GM13977 (cell line): ENCODE data around the gene MYT1.
"Not testable (repeated sequence)": the region's sequence is repeated elsewhere in the genome, so short reads cannot be mapped to it uniquely, and the experiment has no call there.

Experiments
- DNase-seq: peaks from one replicate; pipeline ENCODE4 v3.0.0; 2012; ENCODE audit warnings: low spot score
- in situ Hi-C: fragments of 300-500 bp; cut with MboI; formaldehyde crosslinking; loops from one replicate; pipeline ENCODE4 v1.12.0; 2022; ENCODE audit warnings: low sequenced_read_pairs, low pct_unique_long_range_greater_than_20kb, mixed read lengths, inconsistent platforms; ENCODE audit not compliant: unreplicated experiment
- TF ChIP-seq, protein P1 (sequence below): IDR thresholded peaks from 2 replicates; pipeline ENCODE4 v1.5.1; 2012; ENCODE audit warnings: mild to moderate bottlenecking, control low read depth; ENCODE audit not compliant: insufficient read depth; ENCODE audit errors: extremely low read depth, missing control alignments

Gene MYT1

DNA sequence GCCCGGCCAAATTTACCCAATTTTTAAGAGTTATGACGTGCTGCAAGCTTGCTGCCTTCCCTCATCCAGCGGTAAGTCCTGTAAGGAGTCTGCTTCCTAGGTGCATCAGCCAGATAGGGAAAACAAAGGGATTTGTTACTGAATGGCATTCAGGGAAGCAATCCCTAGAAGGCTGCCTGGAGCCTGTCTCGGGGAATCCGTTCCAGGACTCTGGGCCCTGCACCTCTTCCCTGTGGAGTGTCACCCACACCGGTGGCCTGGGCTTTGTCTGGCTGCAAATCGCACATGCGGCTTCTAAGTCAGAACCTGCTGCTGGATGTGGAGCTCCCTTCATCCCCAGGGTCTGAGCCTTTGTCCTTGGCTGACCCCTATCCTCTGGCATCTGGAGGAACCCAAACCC lies 7.0 kb downstream of the MYT1 start:
- in situ Hi-C loops = no loop called here
- DNase-seq = no peak
- TF ChIP-seq, protein P1, sequence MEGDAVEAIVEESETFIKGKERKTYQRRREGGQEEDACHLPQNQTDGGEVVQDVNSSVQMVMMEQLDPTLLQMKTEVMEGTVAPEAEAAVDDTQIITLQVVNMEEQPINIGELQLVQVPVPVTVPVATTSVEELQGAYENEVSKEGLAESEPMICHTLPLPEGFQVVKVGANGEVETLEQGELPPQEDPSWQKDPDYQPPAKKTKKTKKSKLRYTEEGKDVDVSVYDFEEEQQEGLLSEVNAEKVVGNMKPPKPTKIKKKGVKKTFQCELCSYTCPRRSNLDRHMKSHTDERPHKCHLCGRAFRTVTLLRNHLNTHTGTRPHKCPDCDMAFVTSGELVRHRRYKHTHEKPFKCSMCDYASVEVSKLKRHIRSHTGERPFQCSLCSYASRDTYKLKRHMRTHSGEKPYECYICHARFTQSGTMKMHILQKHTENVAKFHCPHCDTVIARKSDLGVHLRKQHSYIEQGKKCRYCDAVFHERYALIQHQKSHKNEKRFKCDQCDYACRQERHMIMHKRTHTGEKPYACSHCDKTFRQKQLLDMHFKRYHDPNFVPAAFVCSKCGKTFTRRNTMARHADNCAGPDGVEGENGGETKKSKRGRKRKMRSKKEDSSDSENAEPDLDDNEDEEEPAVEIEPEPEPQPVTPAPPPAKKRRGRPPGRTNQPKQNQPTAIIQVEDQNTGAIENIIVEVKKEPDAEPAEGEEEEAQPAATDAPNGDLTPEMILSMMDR = no peak

DNA sequence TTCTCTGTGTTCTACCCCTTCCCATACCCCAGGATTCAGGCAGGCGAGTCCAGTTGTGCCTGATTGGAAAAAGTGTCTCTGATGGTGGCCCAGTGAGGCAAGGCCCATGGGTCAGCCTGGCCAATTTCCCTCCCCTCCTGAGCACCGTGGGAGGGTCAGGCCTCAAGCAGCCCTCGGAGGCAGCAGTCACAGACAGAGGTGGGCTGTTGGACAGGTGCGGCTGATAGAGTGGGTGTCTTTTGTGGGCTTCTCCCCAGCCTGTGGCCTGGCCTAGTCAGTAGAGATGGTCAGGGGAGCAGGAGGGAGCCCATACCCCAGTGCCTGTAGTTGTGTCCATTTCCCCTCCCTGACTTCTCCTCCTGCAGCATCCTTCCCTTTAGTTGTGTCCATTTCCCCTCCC lies 8.9 kb downstream of the MYT1 start:
- no peak for DNase-seq
- TF ChIP-seq, protein P1 = no peak
- in situ Hi-C loops = no loop called here

DNA sequence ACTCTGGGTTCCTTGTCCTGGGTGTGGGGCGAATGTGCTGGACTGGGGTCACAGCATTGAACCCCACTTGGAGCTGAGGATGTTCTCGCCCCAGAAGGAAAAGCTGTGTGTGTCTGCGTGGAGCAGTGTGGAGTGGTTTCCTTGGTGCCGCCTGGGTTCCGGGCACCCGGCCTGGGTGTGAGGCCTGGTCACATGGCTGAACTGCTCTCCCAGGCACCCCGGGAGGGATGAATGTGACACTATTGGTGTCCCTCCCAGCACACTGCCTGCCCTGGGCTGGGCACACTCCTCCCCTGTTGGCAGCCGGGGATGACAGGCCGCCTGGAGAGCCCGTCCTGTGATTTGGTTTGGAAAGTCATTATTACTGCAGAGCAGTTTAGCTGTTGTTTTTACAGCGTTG lies 12.3 kb downstream of the MYT1 start:
- no peak for DNase-seq
- TF ChIP-seq, protein P1 = no peak
- in situ Hi-C loops = no loop called here

DNA sequence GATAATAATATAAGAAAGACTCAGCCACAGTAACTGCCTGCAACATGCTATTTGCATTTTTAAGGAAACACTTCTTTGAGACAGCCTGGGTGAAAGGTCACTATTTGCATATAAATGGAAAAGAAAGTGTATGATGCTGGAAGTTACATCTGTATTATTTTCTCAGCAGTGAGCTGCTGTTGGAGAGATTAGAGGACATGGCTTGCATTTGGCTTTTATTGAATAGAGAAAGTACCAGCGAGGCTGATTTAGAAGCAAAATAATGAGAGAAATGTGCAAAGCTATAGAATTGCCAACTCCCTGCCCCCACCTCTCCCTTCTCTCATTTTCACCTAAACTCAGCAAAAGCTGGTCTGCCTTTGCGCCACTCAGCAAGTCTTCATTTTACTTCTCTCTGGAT lies 12.7 kb downstream of the MYT1 start:
- in situ Hi-C loops = no loop called here
- TF ChIP-seq, protein P1 = no peak
- no peak for DNase-seq

DNA sequence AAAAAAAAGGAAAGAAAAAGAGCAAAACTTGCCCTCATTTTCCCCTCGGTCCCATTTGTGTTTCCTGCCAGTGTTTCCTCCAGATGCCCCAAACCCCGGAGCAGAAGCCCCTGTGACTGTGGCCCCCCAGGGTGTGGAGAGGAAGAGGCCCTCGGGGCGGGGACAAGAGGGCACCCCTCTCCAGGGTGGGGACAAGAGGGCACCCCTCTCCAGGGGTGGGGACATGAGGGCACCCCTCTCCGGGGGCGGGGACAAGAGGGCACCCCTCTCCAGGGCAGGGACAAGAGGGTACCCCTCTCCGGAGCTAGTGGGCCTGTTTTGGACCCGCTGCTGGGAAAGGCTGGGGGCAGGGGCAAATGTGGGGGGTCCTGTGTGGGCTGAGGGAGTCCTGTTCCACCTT lies 13.1 kb downstream of the MYT1 start:
- in situ Hi-C loops = no loop called here
- DNase-seq = no peak
- TF ChIP-seq, protein P1 = no peak

DNA sequence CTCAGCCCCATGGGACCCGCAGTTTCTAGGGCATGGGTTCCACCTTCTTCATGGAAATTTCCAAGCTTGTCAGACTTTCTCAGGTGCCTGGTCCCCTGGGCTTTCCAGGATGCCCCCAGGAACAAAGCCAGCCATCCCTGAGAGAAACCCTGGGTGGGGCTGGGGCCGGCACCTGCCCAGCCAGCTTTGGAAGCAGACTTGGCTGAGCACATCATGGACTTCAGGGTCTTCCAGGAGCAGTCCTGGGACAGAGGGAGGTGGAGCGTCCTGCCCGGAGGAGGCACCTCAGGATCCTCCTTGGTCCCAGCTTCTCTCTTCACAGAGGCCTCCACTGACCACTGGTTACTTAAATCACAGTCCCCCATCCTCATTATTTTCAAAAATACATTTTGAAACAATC lies 13.5 kb downstream of the MYT1 start:
- TF ChIP-seq, protein P1 = no peak
- no peak for DNase-seq
- in situ Hi-C loops = no loop called here

DNA sequence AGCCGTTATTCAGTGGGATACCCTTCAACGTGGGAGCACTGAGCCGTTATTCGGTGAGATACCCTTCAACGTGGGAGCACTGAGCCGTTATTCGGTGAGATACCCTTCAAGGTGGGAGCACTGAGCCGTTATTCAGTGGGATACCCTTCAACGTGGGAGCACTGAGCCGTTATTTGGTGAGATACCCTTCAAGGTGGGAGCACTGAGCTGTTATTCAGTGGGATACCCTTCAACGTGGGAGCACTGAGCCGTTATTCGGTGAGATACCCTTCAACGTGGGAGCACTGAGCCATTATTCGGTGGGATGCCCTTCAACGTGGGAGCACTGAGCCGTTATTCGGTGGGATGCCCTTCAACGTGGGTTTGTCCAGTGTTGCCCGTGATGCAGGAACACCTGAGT lies 14.7 kb downstream of the MYT1 start:
- DNase-seq, in situ Hi-C loops: not testable (repeated sequence)
